ENCODE measurements around the gene VOPP1. TPM values are rescaled to one million over a fixed set of nuclear protein-coding genes. Genes with fewer than 3 reads are reported as not detected.

The VOPP1 gene
- total RNA-seq, 1 experiment from 2014 or later = 45.4 TPM

DNA sequence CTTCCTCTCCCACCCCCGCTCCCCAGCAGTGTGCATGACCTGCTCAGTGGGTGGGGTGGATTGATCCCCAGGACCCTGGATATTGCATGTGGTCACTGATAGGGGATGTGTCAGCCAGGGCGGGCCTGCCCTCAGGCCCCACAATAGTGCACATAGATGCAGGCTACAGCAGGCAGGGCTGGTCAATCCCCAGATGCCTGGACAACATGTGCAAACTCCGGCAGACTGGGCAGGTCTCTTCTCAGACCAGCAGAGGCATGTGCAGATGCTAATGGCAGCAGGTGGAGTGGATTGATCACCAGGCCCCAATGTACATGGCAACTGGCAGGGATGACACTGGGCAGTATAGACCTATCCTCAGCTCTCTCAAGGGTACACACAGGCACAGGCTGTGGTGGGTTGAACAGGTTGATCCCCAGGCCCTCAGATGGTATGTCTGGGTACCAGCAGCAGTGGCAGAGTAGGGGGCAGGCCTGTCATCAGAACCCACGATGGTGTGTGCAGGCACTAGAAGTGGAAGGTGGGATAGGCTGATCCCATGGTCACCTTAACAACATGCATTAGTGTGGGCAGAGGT, 108.5 kb downstream of the VOPP1 start:
- Histone ChIP-seq H3K36me3 (peaks cover 13% of the 10 kb centered on the region), H3K9me3 (peaks cover 14% of the 10 kb centered on the region), H3K4me3 (no peak overlapping the region), H3K27me3 (no peaks in the 10 kb centered on the region)
- DNase-seq = no peak

DNA sequence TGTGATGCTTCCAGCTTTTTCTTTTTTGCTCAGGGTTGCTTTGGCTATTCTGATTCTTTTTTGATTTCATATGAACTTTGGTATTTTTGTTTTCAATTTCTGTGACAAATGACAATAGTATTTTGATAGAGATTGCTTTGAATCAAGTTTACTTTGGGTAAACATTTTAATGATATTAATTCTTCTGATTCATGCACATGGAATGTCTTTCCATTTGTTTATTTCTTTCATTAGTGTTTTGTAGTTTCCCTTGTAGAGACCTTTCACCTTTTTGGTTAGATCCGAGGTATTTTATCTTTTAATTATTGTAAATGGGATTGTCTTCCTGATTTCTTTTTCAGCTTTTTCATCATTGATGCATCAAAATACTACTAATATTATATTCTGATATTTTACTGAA, 114.0 kb downstream of the VOPP1 start:
- no peak for DNase-seq
- H3K27me3 ChIP-seq = no peaks in the 10 kb centered on the region
- no peak overlapping the region for H3K4me3 ChIP-seq
- no peaks in the 10 kb centered on the region; the same call in 1 of the 2 replicates for H3K36me3 ChIP-seq
- peaks cover 17% of the 10 kb centered on the region for H3K9me3 ChIP-seq

DNA sequence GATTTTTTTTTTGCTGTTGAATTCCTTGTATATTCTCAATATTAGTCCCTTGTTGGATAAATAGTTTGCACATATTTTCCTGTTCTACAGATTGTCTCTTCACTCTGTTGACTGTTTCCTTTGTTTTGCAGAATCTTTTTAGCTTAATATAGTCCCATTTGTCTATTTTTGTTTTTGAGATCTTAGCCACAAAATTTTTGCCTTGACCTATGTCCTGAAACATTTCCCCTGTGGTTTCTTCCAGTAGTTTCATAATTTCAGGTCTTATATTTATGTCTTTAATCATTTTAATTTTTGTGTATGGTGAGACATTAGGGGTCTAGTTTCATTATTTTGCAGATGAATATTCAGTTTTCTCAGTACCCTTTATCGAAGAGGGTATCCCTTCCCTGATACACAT, 114.5 kb downstream of the VOPP1 start:
- DNase-seq = no peak

DNA sequence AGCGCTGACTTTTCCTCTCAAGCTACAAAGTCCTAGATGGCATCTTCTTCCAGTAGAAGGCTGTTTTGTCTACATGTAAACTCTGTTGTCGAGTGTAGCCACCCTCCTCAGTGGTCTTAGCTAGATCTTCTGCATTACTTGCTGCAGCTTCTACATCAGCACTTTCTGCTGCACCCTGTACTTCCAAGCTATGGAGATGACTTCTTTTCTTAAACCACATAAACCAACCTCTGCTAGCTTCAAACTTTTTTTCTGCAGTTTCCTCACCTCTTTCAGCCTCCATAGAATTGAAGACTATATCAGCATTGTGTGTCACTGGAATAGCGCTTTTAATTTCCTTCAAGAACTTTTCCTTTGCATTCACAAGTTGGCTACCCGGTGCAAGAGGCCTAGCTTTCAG, 119.3 kb downstream of the VOPP1 start:
- Histone ChIP-seq H3K4me3 (no peak overlapping the region), H3K27me3 (no peaks in the 10 kb centered on the region)
- no peak for DNase-seq

More for the DNA sequence above, 114.5 kb downstream of the VOPP1 start:
- H3K4me3 ChIP-seq = no peak overlapping the region
- H3K27me3 ChIP-seq = no peaks in the 10 kb centered on the region
- H3K9me3 ChIP-seq = peaks cover 17% of the 10 kb centered on the region
- no peaks in the 10 kb centered on the region; the same call in 1 of the 2 replicates for H3K36me3 ChIP-seq

DNA sequence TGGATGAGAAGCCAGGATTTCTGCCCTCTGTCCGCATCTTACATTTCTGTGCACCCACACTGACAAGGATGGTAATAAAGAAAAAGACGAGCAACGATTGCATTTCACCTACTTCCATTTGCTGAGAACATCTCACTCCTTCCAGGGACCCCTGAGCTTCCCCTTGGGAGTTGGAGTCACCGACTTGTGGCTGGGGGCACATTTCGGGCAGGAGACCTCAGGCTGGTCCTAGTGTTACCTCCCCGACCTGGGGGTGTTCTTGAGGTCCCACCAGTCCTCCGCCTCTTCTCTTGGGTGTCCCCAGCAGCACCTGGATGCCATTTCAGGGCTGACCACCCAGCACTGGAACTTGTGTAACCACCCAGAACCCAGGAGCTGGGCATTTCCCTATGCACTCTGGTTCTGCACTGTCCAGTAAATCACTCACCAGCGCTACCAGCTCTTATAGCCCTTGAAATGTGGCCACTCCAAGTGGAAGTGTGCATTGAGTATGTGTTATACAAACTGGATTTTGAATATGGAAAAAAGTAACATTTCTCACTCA, 122.2 kb downstream of the VOPP1 start:
- Histone ChIP-seq H3K4me3 (no peak overlapping the region), H3K9me3 (no peaks in the 10 kb centered on the region), H3K27me3 (no peaks in the 10 kb centered on the region), H3K36me3 (no peaks in the 10 kb centered on the region)
- DNase-seq = no peak

More for the DNA sequence above, 119.3 kb downstream of the VOPP1 start:
- Histone ChIP-seq H3K9me3 (peaks cover 2% of the 10 kb centered on the region; the same call in 1 of the 2 replicates), H3K36me3 (no peaks in the 10 kb centered on the region)

DNA sequence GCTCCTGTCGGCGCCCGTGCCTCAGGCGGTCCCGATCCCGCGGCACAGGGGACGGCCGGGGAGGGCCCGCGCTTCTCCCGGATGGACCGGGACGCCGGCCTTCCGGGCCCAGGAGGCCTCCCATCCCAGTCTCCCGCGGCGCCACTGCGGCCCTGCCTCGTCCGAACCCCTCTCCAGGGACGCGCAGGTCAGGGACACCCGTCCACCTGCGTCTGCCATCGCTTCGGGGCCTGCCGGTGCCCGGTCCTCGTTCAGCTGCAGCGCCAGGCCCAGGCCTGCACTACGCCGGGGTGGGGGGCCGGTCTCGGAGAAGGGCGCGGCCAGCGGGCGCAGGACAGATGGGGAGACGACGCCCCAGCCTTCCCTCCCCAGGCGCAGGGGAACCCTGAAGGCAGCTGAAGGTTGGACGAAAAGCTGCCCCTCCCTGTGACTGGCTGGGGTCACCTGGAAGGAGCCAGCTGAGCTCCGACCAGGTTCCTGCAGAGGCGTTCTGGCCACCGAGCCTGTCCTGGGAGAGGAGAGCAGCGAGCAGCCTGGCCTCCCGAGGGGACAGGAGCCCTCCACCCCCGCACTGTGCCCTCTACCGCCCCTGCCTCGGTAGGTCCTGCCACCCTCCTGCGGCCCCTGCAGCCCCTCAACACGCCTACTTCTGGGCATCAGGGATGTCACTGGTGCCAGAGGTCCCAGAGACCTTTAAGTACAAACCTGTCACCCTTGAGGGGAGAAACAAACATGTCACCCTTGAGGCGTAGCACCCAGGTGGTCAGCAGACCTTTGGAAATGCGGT, 122.9 kb downstream of the VOPP1 start:
- no peaks in the 10 kb centered on the region for H3K27me3 ChIP-seq
- no peak for DNase-seq
- no peak overlapping the region for H3K4me3 ChIP-seq
- H3K9me3 ChIP-seq = no peaks in the 10 kb centered on the region
- no peaks in the 10 kb centered on the region for H3K36me3 ChIP-seq

DNA sequence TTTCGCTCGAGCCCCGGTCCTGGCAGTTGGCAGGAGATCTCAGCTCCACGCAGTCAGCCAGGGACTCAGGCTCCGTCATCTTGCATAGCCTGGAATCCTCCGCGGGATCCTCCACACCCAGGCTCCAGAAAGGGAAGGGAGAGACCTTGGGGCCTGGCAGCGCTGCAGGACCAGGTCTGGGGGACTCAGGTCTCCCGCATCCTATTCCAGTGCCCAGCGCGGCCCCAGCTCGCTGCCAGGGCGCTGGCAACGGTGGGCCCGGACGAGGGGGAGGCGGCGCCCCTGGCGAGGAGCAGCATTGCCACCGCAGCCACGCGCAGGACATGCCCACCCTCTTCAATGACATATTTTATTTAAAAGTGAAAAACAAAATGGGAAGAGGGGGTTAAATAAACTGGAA, 123.8 kb downstream of the VOPP1 start:
- Histone ChIP-seq H3K36me3 (no peaks in the 10 kb centered on the region), H3K4me3 (no peak overlapping the region), H3K9me3 (no peaks in the 10 kb centered on the region), H3K27me3 (no peaks in the 10 kb centered on the region)
- DNase-seq = no peak

DNA sequence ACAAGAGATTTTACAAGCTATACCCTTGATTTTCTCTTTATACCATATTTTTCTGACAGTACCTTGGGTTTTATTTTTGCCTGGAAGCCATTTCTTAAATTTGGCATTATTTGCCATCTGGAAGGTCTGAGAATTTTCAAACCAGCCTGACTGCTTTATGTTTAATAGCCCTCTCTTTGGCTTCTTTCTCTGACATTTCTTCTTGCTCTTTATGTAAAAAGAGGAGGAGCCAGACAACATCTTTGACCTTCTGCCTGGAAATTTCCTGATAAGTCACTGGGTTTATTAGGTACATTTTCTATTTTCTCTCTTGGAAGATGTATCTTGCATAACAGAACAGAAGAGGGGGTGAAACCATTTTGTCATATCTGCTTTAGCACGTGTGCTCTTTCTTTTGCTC, 127.5 kb downstream of the VOPP1 start:
- Histone ChIP-seq H3K4me3 (no peak overlapping the region), H3K27me3 (no peaks in the 10 kb centered on the region), H3K36me3 (no peaks in the 10 kb centered on the region), H3K9me3 (no peaks in the 10 kb centered on the region)
- DNase-seq = no peak

DNA sequence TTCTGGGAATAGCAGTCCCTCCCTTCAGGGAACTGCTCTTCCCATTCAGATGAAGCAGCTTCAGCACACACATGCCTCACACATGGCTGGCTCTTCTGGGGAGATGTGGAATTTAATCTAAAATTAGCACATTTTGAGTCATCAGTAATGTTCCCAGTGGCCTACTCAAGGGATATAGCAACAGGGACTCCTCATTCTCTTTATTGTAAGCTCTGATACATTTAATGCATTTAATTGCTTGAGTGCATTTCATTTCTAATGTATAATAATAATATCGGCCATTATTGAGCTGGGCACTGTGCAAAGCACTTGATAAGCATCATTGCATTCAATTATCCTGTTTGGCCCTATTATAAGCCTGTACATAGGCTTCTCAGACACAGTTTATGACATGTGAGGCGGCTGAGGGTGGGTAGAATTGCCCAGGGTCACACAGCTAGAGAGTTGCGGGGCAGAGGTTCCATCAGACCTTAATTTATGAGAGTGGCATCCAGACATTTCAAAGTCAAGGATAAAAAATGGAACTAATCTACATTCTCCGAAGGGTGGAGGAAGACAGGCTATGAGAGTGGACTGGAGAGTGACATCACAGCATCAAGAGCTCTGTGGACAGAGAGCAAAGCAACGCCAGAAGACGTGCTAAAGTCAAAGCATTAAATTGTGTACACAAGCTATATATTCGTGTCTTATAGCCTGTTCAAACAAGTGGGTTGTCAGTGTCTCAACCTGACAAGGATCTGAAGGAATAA, 130.4 kb downstream of the VOPP1 start:
- no peak overlapping the region for H3K4me3 ChIP-seq

DNA sequence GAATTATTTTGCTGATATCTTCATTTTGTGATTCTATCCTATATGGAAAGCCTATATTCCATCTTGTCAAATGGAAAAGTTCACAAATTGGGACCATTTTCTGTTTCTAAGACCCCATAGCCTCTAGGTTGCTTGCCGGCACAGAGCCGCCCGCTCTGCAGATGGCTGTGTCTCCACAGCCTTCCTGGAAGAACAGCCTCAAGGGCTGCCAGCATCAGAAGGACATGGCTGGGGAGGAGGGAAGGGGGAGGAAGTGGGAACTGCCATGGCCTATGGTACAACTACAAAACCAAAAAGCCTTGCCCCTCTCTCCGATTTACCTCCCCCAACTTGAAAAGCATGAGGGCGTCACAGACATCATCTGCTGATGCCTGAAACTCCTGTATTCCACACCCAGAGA, 131.3 kb downstream of the VOPP1 start:
- H3K27me3 ChIP-seq = no peaks in the 10 kb centered on the region
- no peak for DNase-seq
- no peak overlapping the region for H3K4me3 ChIP-seq
- H3K36me3 ChIP-seq = no peaks in the 10 kb centered on the region
- no peaks in the 10 kb centered on the region for H3K9me3 ChIP-seq

More for the DNA sequence above, 130.4 kb downstream of the VOPP1 start:
- Histone ChIP-seq H3K27me3 (no peaks in the 10 kb centered on the region), H3K36me3 (no peaks in the 10 kb centered on the region), H3K9me3 (no peaks in the 10 kb centered on the region)
- no peak for DNase-seq

DNA sequence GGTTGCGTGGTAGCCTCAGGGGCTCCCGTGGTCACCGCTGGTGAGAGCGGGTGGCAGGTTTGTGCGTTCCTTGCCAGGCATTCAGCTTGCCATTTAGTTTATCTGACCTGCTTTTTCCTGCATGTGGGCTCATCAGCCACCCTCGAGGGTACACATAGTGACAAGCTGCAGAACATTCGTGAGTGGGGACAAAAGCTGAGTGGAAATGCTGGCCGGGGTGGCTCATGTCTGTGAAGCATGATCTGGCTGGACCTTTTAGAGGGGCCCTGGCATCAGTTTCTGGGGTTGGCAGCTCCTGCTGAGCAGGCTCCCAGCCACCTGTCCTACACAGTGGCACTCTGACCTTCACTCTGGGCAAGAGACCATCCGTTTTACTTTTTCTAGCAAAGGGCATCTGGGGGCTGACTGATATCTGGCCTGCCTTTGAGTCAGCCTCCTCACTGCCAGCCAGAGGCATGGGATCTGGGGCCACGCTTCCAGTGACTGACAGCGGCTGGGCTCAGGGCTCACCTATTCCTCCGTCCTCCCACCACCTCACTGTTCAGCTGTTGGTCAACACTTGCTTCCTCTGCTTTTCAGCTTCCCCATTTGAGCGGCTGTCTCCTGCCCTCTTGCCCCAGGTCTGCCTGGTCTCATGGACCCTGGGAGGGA, 132.1 kb downstream of the VOPP1 start:
- Histone ChIP-seq H3K27me3 (no peaks in the 10 kb centered on the region), H3K36me3 (no peaks in the 10 kb centered on the region), H3K9me3 (no peaks in the 10 kb centered on the region), H3K4me3 (no peak overlapping the region)
- no peak for DNase-seq

DNA sequence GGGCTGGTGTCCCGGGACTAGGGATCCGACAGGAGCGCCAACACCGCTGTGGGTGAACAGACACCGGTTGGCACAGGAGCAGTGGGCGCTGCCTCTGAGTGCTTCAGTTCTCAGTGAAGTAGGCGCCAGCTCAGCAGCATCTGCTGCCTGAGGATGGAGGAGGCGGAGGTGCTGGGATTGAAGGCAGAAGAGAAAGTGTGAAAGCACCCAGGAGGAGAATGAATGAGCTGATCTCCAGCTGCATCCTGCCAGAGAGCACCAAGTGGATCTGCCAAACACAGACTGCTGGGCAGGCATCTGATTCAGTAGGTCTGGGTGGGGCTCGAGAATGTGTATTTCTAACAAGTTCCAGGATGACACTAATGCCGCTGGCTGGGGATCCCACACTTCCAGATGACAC, 132.7 kb downstream of the VOPP1 start:
- Histone ChIP-seq H3K4me3 (no peak overlapping the region), H3K36me3 (no peaks in the 10 kb centered on the region), H3K9me3 (no peaks in the 10 kb centered on the region), H3K27me3 (no peaks in the 10 kb centered on the region)
- peak; percentile 56 for DNase-seq

DNA sequence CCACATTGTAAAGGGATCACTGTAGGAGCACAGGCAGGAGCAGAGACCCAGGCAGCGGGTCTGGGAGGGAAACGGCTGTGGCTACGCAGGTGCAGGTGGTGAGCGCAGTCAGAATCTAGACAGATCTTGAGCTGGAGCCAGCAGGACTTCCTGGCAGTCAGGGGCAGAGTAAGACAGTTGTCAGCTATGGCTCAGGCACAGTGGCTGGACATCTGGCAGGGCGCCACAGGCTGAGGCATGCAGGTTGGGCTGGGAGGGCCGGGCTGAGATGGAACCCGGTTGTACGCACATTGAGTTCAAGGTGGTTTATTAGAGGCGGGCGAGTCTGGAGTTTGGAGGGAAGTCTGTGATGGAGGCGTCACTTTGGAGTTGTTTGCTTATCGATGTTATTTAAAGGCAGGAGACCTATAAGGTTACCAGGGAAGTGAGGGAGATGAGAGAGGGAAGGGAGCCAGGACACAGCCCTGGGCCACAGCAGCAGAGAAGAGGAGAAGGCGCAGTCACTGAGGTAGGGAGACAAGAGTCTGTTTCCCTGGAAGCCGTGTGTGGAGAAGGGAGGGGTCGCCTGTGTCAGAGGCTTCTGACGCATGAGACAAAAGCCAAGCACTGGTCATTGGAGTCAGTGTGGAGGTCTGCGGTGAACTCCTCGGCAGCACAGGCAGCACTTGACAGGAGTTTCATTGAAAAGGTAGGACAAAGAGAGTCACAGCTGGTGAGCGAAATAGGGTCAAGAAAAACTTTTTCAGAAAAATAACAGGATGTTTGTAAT, 133.4 kb downstream of the VOPP1 start:
- H3K27me3 ChIP-seq = no peaks in the 10 kb centered on the region
- no peak overlapping the region for H3K4me3 ChIP-seq
- no peaks in the 10 kb centered on the region for H3K36me3 ChIP-seq
- no peaks in the 10 kb centered on the region for H3K9me3 ChIP-seq
- no peak for DNase-seq

DNA sequence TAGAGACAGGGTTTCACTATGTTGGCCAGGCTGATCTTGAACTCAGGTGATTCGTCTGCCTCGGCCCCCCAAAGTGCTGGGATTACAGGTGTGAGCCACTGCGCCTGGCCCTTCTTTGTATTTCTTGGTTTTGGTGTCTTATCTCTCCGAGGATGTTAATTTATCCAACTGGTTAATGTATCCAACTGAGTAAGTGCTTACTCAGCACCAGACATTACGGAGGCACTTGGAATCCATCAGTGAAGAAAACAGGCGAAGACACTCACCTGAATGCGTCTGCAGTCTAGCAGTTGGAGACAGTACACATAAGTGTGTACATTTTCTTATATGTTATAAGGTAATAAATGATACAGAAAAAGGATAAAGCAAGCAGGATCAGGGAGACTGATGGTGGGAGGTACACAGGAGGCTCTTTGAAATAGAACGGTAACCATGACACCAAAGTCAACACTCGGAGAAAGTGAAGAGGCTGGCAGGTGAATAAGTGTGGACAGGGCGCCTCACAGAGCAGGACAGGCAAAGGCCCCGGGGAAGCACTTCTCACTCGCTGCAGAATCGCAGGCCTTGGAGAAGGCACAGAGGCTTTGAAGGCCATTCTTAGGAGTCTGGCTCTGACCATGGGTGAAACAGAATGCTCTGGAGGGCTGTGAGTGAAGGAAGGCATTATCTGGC, 134.1 kb downstream of the VOPP1 start:
- no peak overlapping the region for H3K4me3 ChIP-seq
- no peaks in the 10 kb centered on the region for H3K9me3 ChIP-seq
- no peaks in the 10 kb centered on the region for H3K36me3 ChIP-seq
- H3K27me3 ChIP-seq = no peaks in the 10 kb centered on the region
- DNase-seq = no peak

DNA sequence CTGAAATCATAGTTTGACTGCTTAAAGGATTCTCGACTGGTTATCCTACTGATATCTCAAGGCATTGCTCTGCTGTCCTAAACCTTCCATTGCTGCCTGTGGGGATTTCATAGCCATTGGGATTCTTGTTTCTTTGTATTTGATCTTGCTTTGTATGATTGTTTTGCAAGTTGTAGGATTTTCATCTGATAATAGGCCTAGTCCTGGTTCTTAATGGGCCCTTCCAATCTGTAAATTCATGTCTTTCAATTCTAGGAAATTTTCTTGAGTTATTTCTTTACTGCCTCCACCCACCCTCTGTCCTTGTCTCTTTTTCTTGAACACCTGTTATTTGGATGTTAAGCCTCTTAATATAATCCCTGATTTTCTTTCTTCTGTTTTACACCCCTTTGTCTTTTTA, 134.9 kb downstream of the VOPP1 start:
- Histone ChIP-seq H3K27me3 (no peaks in the 10 kb centered on the region), H3K9me3 (no peaks in the 10 kb centered on the region), H3K4me3 (no peak overlapping the region), H3K36me3 (no peaks in the 10 kb centered on the region)
- DNase-seq = no peak

DNA sequence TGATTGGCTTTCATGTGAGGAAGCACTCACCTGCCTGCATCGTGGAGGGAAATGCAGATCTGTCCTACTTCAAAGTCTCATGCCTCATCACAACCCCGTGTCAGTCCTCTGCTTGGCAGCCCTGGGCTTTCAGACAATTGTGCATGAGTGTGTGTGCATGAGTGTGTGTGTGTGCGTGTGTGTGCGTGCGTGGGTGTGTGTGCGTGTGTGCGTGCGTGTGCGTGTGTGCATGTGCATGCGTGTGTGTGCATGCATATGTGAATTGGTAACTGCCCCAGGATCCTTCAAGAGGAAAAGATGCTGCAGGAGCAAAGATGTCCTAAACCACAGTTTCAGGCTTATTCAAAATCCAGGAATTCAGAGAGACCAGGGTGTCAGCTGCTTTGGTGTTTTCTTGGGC, 135.8 kb downstream of the VOPP1 start:
- Histone ChIP-seq H3K36me3 (no peaks in the 10 kb centered on the region), H3K9me3 (no peaks in the 10 kb centered on the region), H3K4me3 (no peak overlapping the region), H3K27me3 (no peaks in the 10 kb centered on the region)
- no peak for DNase-seq

All from MG63 (cell line).